ENCODE data around the gene SLC51A.

- no peak for TF ChIP-seq POLR2A (conservative IDR thresholded peaks at IDR 0.05)
- TF ChIP-seq RERE (CRISPR knock-in tag; IDR thresholded peaks at IDR 0.05; ENCODE audit: borderline replicate concordance) = no peak
- TF ChIP-seq ZC3H11A (IDR thresholded peaks at IDR 0.05; ENCODE audit: low read depth, low read length) = no peak
- no peak for TF ChIP-seq CTCF (IDR thresholded peaks at IDR 0.05 in 2 of 3, conservative IDR thresholded peaks at IDR 0.05 in 1 of 3; ENCODE audit: insufficient read depth in 2 of 3, low read depth in 1 of 3, low read length in 3 of 3)
- TF ChIP-seq SP1 (CRISPR knock-in tag; IDR thresholded peaks at IDR 0.05) = no peak
- no peak for TF ChIP-seq MAFG (tag; conservative IDR thresholded peaks at IDR 0.05)
- TF ChIP-seq SIN3A (IDR thresholded peaks at IDR 0.05; ENCODE audit: borderline replicate concordance in 2 of 2, control insufficient read depth in 1 of 2, low read depth in 2 of 2, low read length in 2 of 2) = no peak
Observed at GRCh38 chr3:196260784-196261183, 44.5 kb downstream of the SLC51A start.

Measured in K562 (cell line).